Sigmoid colon (tissue), 4 donors: ENCODE results near the gene PIGR.

ENCODE experiments used
- CTCF ChIP-seq, 4 experiments: fragments of 450-650 bp in 3 of 4; fragments of 200-600 bp in 1 of 4; IDR thresholded peaks; one replicate each; pipeline ENCODE4 v1.5.1; 2016 to 2019; ENCODE audit warnings: antibody characterized with exemption in 4 of 4, mild to moderate bottlenecking in 3 of 4, moderate library complexity in 2 of 4
- EP300 ChIP-seq, 4 donors: sonication (generic); formaldehyde crosslinking; IDR thresholded peaks; one replicate each; pipeline ENCODE4 v1.6.1; 2017; ENCODE audit warnings: antibody characterized with exemption in 4 of 4
- POLR2A ChIP-seq, 2 donors: fragments of 450-650 bp; IDR thresholded peaks; one replicate each; pipeline ENCODE4 v1.6.1; 2016; ENCODE audit warnings: antibody characterized with exemption in 2 of 2, mild to moderate bottlenecking in 2 of 2, moderate library complexity in 2 of 2
- POLR2AphosphoS5 ChIP-seq, 4 donors: sonication (generic); formaldehyde crosslinking; IDR thresholded peaks; one replicate each; pipeline ENCODE4 v1.6.1; 2017; ENCODE audit warnings: antibody characterized with exemption in 4 of 4

- no peak for TF ChIP-seq CTCF (IDR thresholded peaks at IDR 0.05)
- no peak for TF ChIP-seq EP300 (IDR thresholded peaks at IDR 0.05)
- no peak for TF ChIP-seq POLR2AphosphoS5 (IDR thresholded peaks at IDR 0.05)
- no peak for TF ChIP-seq POLR2A (IDR thresholded peaks at IDR 0.05)
Measured at GRCh38 chr1:206913766-206914537, 32.3 kb downstream of the PIGR start.
